HG03521 (cell line): ENCODE measurements around the gene HACD3.
"Not testable (repeated sequence)": the region's sequence is repeated elsewhere in the genome, so short reads cannot be mapped to it uniquely, and the experiment has no call there.

Experiments used
- ATAC-seq: cut with Tn5 transposase; IDR thresholded peaks from one replicate; pipeline ENCODE4 v1.9.1; 2021; ENCODE audit warnings: mild to moderate bottlenecking, moderate library complexity; ENCODE audit not compliant: unreplicated experiment

HACD3 gene

DNA sequence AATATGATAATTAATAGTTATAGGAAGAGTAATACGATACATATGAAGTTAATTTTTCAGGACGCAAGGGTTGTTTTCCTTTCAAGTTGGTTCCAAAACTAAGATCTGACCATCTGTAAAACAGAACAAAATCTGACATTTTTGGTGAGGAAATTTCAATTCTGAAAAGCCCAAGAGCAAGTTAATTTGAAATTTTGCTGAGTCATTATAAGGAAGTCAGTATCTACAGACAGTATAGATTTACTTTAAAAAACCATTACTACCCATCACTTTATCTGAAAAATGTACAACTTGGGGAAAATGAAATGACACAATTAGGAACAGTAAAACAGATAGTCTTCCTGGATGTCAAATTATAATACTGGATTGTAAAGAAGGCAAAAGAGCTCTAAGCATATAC lies 68.2 kb downstream of the HACD3 start:
- no peak for ATAC-seq

DNA sequence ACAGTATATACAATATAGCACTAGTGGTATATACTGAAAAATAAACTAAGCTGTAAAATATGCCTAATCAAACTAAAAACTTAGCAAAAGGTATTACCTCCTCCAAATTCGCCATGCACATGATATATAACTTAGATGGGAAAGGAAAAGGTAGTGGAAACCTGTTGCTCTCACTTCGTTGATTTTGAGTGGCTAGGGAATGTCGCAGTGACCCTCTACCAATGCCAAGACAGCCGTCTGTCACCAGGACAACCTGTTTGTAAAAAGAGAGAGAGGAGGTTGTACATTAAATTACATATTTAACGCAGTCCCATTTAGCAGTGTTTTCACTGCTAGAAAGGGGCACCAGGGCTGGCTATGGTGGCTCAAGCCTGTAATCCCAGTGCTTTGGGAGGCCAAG lies 69.4 kb downstream of the HACD3 start:
- ATAC-seq, result no peak

DNA sequence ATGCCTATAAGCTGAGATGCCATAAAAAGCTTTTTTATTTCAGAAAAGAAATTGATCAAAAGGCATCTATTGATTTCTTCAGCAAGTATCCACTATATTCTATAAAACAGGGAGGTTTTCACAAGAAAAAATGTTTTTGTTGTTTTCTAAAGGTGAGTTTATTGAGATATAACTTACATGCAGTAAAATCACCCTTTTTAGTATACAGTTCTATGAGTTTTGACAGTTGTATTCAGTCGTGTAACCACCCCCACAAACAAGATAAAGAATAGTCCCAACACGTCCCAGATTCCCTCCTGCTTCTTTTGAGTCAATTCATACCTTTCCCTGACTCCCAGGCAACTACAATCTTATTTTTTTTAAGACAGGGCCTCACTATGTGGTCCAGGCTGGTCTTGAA lies 72.9 kb downstream of the HACD3 start:
- no peak for ATAC-seq

DNA sequence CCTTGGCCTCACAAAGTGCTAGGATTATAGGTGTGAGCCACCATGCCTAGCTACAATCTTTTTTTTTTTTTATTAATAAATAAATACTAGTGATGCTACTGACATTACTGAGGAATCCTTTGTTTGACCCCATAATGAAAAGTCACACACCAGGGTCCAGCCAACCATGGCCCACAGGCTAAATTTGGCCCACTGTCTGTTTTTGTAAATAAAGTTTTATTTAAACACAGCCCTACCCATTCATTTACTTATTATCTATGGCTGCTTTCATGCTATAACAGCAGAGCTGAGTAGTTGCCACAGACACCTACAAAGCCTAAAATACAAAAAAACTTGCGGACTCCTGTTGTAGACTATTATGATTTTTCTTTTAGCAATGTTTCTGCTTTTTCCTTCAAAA lies 73.3 kb downstream of the HACD3 start:
- no peak for ATAC-seq

DNA sequence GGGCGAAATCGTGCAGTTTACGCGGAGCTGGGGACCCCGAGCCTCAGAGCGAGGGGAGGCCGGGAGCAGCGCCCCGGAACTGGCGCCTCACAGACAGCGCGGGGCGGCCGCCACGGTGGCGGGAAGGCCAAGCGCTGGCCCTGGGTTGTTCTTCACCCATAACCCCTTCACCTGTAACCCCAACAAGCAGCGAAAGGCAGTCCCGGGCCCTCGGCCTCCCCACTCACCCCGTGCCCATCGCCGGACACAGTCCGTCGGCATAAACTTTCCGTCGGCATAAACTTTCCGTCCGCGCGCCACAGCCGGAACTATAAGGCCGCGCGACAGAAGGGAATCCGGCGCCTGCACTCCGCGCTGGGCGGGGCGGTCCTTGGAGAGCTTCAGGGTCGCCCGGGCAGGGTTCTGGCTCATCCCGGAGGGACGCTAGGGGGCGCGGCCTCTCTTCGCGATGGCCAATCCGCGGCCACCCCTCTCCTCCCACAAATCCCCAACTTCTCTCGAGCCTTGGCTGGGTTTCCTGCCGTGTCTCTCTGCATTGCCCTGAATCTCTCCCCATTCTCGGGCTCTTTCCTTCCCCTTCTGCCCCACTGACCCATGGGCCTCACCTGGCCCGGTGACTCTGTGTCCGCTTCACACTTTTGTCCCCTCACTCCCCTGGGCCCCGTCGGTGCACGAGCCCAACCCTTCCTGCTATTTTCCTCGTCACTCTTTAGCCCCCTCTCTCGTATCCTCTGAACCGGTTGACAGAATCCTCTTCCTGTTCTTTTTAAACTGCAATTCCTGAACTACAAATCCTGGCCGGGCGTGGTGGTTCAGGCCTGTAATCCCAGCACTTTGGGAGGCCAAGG lies 80.8 kb downstream of the HACD3 start, which contains the start of gene INTS14:
INTS14 (minus strand) TSS at position 261 of the 848 bp plus-strand sequence. CDS start 3,751 bp downstream, outside the sequence.
- peak; percentile 97 for ATAC-seq

DNA sequence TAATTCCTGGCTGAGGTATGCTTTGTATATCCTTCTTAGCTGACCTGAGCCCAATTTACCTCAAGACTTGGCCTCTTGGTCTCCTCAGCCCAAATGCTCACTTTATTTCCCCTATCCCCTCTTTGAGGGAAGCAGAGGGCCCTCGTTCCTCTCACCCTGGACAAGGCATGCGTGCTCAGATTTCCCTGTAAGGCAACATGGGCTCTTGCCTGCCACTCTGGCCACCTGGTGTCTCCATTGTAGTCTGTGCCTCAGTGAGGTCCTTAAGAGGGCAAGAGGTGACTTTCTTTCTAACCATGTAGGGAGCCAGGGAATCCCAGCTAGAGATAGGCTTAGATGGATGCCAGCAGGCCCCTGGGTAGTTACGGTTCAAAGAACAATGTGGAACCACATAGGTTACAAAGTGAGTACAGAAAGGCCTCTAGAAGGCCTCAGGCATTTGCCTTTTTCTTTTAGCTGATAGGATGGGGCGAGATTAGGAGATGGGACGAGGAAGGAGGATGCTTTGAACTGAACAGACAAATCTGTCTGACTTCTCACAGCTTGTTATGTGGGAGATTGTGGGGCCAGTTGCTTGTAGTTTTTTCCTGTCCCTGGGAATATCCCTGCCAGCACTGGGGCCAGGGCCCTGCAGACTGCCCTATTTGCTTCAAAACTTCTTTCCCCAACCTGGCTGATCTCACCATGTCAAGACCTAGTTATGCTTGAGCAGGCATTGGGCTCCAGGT lies 81.8 kb downstream of the HACD3 start:
- no peak for ATAC-seq

DNA sequence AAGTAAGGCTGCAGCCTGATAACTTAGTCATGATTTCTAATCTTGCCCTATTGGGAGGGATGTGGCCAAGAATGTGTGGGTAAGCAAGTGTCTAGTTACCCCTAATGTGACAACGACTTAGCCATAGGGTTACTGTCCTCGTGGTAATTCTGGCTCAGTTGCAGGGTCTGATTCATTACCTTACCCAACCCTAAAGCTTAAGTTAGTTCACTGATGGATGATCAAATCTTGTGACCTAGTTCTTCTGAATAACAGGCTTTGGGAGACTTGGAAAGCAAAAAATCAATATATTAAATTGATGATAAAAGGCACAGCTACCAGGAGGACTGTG lies 82.3 kb downstream of the HACD3 start:
- ATAC-seq, result no peak

DNA sequence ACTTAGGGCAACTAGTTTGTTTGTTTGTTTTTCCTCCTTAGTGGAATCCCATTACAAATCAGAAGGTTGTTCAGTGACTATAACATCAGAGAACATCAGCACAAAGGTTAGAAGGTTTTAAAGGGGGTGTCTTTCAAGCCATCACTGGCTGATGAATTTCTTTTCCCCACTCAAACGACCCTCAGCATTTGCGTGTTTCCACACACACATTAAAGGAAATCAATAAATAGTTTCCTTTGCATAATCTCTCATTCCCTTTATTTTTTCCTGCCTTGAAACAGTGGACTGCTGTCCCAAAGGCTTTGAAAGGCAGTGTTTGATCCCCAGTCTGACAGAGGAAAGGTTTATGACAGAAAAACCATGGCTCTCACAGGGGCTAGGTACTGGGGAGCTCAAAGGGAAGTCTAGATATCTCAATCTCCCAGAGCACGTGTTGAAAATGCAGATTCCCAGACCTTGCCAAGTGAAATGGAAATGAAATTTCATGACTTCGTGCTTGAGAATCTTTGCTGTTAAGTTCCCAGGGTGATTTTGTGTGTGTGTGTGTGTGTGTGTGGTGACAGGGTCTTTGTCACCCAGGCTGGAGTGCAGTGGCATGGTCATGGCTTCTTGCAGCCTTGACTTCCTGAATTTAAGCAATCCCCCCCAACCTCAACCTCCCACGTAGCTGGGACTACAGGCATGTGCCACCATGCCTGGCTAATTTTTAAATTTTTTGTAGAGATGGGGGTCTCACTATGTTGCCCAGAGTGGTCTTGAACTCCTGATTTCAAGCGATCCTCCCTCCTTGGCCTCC lies 82.9 kb downstream of the HACD3 start:
- no peak for ATAC-seq

DNA sequence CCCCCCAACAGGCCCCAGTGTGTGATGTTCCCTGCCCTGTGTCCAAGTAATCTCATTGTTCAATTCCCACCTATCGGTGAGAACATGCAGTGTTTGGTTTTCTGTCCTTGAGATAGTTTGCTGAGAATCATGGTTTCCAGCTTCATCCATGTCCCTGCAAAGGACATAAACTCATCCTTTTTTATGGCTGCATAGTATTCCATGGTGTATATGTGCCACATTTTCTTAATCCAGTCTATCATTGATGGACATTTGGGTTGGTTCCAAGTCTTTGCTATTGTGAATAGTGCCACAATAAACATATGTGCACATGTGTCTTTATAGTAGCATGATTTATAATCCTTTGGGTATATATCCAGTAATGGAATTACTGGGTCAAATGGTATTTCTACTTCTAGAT lies 85.6 kb downstream of the HACD3 start:
- not testable (repeated sequence) for ATAC-seq

DNA sequence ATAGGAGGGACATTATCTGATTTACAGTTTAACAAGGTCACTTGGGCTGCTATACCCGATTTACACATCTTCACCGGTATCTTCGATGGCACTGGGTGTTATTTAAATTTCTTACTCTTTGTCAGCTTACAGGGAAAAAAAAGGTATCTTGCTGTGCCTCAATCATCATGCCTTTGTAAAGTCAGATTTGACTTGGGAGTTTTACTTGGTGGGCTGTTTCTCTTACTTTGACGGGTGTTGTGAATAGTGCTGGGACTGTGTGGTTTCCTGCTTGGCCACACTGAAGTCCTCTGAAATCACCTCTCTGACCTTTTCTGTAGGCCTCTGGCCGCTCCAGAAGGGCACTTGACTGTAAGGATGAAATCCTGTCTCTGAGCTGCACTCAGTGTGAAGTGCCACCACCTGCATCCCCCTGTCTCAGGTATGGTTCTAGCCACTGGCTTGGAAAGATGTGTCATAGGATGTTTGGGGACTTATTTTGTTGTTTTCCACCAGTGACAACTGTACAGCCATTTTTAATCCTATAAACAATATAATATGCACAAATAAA lies 88.4 kb downstream of the HACD3 start:
- no peak for ATAC-seq

DNA sequence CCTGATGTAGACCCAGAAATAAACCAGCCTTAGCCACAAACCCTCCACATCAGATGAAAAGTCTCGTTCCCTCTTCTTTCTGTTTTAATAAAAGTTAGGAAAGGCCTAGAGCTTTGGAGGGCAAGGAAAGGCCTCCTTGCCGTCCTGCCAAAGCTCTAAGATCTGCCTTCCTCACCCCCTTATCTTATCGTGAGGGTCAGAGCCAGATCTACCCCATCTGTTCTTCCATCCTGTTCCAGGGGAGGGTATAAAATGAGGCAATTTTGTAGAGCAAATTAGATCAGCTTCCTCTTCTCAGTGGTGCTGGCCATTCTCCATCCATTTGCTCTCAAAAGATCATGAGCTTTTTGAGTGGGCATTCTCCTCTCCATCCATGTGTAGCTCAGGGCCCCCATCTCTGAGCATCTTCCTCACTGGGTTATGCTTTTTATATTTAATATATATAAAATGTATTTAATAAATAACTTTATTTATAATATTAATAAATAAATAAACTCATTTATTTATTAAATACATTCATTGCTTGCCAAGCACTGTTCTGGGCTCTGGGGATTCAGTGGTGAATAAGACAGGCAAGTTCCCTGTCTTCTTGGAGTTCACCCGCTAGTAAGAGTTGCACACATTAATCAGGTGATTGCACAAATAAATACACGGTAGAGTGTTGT lies 89.5 kb downstream of the HACD3 start:
- ATAC-seq, result no peak

DNA sequence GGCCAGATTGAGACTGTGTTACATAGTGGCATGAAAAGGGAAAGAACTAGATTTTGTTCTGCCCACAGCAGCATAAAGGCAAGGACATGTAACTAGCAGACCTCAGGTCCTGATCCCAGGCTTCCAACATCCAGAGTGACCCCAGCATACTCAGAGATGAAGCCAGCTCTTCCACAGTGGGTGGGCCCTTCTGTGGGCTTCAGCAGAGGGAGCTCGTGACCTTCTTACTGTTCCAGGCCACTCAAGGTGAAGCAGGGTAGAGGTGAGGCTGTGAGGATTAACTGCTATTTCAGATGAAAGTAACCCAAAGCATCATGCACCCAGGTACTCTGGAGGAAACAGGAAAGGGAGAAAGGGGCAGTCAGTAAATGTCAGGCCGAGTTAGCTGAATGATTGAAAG lies 90.6 kb downstream of the HACD3 start:
- no peak for ATAC-seq

DNA sequence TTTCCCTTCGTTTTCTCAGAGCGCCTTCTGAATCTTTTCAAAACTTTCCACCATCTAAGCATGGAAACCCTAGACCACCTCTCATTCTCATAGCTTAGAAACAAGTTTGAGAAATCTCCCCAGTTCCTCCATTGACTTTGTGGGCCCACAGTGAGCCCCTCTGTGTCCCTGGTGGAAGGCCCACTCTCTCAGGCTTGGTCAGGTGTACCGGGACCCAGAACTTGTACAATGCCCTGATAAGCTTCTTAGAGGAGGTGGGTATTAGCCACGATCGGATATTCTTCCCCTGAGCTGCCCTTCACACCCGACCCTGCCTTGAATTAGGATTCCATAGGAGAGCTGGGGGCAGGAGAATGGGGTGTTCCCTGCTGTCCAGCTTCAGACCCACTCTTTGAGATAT lies 91.4 kb downstream of the HACD3 start, which contains the start of gene SLC24A1:
SLC24A1 (plus strand) TSS at position 301 of the 400 bp plus-strand sequence. CDS start 2,143 bp downstream, outside the sequence.
- ATAC-seq, result no peak

DNA sequence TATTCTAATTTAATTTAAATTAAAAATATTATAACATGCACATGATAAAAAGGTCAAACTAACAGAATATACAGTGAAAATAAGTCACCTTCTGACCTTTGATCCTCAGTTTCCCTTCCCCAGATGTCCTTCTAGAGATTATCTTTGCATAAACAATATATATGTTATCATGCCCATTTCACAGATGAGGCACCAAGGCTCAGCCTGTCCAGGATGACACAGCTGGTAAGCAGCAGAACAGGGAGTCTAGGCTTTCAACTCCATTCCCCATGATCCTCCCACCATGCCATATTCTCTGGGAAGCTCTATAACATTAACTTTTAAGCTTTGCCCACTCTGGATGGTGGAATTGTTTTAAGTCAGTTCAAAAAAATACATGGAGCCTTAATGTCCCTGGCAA lies 92.8 kb downstream of the HACD3 start:
- no peak for ATAC-seq

DNA sequence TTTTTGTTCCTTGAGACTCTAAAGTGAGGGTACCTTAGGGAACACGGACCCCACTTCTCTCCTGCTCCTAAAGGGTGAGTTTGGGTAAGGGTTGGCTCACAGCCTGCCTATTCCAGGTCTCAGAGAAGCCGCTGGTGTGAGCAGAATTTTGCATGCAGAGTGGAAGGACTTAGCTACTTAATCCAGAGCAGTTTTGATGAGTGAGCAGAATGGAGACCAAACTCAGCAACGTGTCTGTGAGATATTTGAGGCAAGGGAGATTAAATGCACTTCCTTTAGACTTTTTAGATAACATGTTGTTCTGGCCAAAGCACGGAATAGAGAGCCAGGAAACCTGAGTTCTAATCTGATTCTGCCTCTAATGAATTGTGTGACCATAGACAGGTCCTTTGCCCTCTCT lies 96.6 kb downstream of the HACD3 start:
- no peak for ATAC-seq
